Bronchial epithelial cell (primary cell): ENCODE measurements around the gene ITSN1. TPM values are rescaled to one million over a fixed set of nuclear protein-coding genes. Genes with fewer than 3 reads are reported as not detected.
"Not testable (repeated sequence)": the region's sequence is repeated elsewhere in the genome, so short reads cannot be mapped to it uniquely, and the experiment has no call there.

Experiments used
- DNase-seq: peaks from one replicate; pipeline ENCODE4 v3.0.0-alpha.2; 2010; ENCODE audit warnings: low read depth
- FAIRE-seq: peaks from 2 replicates; lab custom pipeline; 2011; peaks lifted over from hg19 to GRCh38; lab: Jason Lieb, UNC
- H3K27me3 ChIP-seq: 2 replicates; pipeline ENCODE4 v1.5.1; 2011; ENCODE audit warnings: low read length; ENCODE audit not compliant: control insufficient read depth, insufficient read depth
- H3K36me3 ChIP-seq: 2 replicates; pipeline ENCODE4 v1.5.1; 2011; ENCODE audit warnings: low read length; ENCODE audit not compliant: control insufficient read depth, insufficient read depth
- H3K4me3 ChIP-seq: 2 replicates; pipeline ENCODE4 v1.5.1; 2011; ENCODE audit warnings: mild to moderate bottlenecking, low read depth, low read length, control low read depth
- CTCF ChIP-seq: IDR thresholded peaks from 2 replicates; pipeline ENCODE4 v1.5.1; 2011; ENCODE audit warnings: mild to moderate bottlenecking, moderate library complexity, low read length, control low read depth, inconsistent platforms; ENCODE audit not compliant: insufficient read depth, severe bottlenecking
- total RNA-seq: library from RNA; depleted of rRNA; stranded (reverse); fragments of >200 nt; gene quantifications from 2 replicates; pipeline ENCODE4 v1.2.1, GENCODE V29; 2014

Gene ITSN1
- total RNA-seq, 1 donor from 2014 or later: 15.0 TPM

GRCh38 chr21:33619726-33620125 is 22.6 kb upstream of the ITSN1 start:
- DNase-seq (no peak), FAIRE-seq (no peak)
- H3K36me3 ChIP-seq: peaks cover 2% of the 10 kb centered on the region
- H3K4me3 ChIP-seq: no peak overlapping the region
- no peaks in the 10 kb centered on the region for H3K27me3 ChIP-seq
- no peak for TF ChIP-seq CTCF

- H3K27me3 ChIP-seq: no peaks in the 10 kb centered on the region
- H3K4me3 ChIP-seq: no peak overlapping the region
- TF ChIP-seq CTCF: no peak
- DNase-seq: no peak
- no peak for FAIRE-seq
- peaks cover 2% of the 10 kb centered on the region for H3K36me3 ChIP-seq
These were observed 20.0 kb upstream of the ITSN1 start for GRCh38 chr21:33622253-33622652.

GRCh38 chr21:33626151-33626550 is 16.1 kb upstream of the ITSN1 start:
- not testable (repeated sequence) for H3K4me3 ChIP-seq, H3K36me3 ChIP-seq, DNase-seq, H3K27me3 ChIP-seq, FAIRE-seq

GRCh38 chr21:33634254-33634653 is 8.0 kb upstream of the ITSN1 start:
- DNase-seq (no peak), FAIRE-seq (no peak)
- H3K27me3 ChIP-seq: no peaks in the 10 kb centered on the region
- H3K4me3 ChIP-seq: no peak overlapping the region
- peaks cover 1% of the 10 kb centered on the region for H3K36me3 ChIP-seq
- no peak for TF ChIP-seq CTCF

- peak; percentile 28 for DNase-seq
- no peak for TF ChIP-seq CTCF
- Histone ChIP-seq H3K4me3 (peak overlapping the region; percentile 58), H3K27me3 (no peaks in the 10 kb centered on the region), H3K36me3 (no peaks in the 10 kb centered on the region)
- no peak for FAIRE-seq
These were observed 1.5 kb upstream of the ITSN1 start for GRCh38 chr21:33640697-33641351.

GRCh38 chr21:33641352-33642026 is 812 bp upstream of the ITSN1 start, which contains the start of gene CRYZL1:
Gene CRYZL1 (minus strand): TSS chr21:33641741. CDS start chr21:33631551, 10,190 bp downstream.
- DNase-seq (peak; percentile 98), FAIRE-seq (peak; percentile 50)
- no peaks in the 10 kb centered on the region for H3K27me3 ChIP-seq
- no peak for TF ChIP-seq CTCF
- H3K36me3 ChIP-seq: no peaks in the 10 kb centered on the region
- H3K4me3 ChIP-seq: peak within 1 kb of the TSS; percentile 58
